GM19455 (cell line): ENCODE results near the gene APBA2.

ENCODE experiments used
- ATAC-seq: cut with Tn5 transposase; IDR thresholded peaks from one replicate; pipeline ENCODE4 v1.9.1; 2021; ENCODE audit not compliant: unreplicated experiment

APBA2 gene

GRCh38 chr15:28914046-28914445 lies 28.3 kb downstream of the APBA2 start:
- no peak for ATAC-seq

- ATAC-seq, result no peak
These were observed 28.8 kb downstream of the APBA2 start for GRCh38 chr15:28914483-28915023.

GRCh38 chr15:28915041-28915810 lies 29.5 kb downstream of the APBA2 start:
- ATAC-seq, result no peak

GRCh38 chr15:28915935-28916334 lies 30.2 kb downstream of the APBA2 start:
- no peak for ATAC-seq

GRCh38 chr15:28917791-28918140 lies 32.0 kb downstream of the APBA2 start:
- no peak for ATAC-seq

GRCh38 chr15:28918141-28918983 lies 32.6 kb downstream of the APBA2 start:
- no peak for ATAC-seq

- no peak for ATAC-seq
These were observed 33.4 kb downstream of the APBA2 start for GRCh38 chr15:28919201-28919635.

GRCh38 chr15:28919679-28920655 lies 34.2 kb downstream of the APBA2 start:
- ATAC-seq, result no peak

- ATAC-seq, result no peak
These were observed 35.1 kb downstream of the APBA2 start for GRCh38 chr15:28920781-28921331.

GRCh38 chr15:28921336-28921735 lies 35.6 kb downstream of the APBA2 start:
- no peak for ATAC-seq

GRCh38 chr15:28921919-28922706 lies 36.3 kb downstream of the APBA2 start:
- ATAC-seq, result no peak

- no peak for ATAC-seq
These were observed 36.9 kb downstream of the APBA2 start for GRCh38 chr15:28922707-28923012.

- ATAC-seq, result no peak
These were observed 38.0 kb downstream of the APBA2 start for GRCh38 chr15:28923726-28924280.

- no peak for ATAC-seq
These were observed 41.3 kb downstream of the APBA2 start for GRCh38 chr15:28927043-28927442.

GRCh38 chr15:28929200-28929599 lies 43.4 kb downstream of the APBA2 start:
- ATAC-seq, result no peak

- ATAC-seq, result no peak
These were observed 44.2 kb downstream of the APBA2 start for GRCh38 chr15:28930011-28930410.

- no peak for ATAC-seq
These were observed 44.9 kb downstream of the APBA2 start for GRCh38 chr15:28930476-28931291.

GRCh38 chr15:28931828-28932227 lies 46.1 kb downstream of the APBA2 start:
- ATAC-seq, result no peak

GRCh38 chr15:28932361-28932760 lies 46.6 kb downstream of the APBA2 start:
- ATAC-seq, result no peak
